Hepatocyte (in vitro differentiated cells): ENCODE measurements around the gene MEN1.

ENCODE experiments used
- CTCF ChIP-seq: fragments of 200-600 bp; sonication (generic); IDR thresholded peaks from 2 replicates; pipeline ENCODE4 v1.5.1; 2016; ENCODE audit warnings: antibody characterized with exemption, mild to moderate bottlenecking; ENCODE audit not compliant: poor library complexity
- EZH2phosphoT487 ChIP-seq: fragments of 200-600 bp; sonication (generic); IDR thresholded peaks from one replicate; pipeline ENCODE4 v1.6.1; 2018; ENCODE audit warnings: antibody characterized with exemption, mild to moderate bottlenecking, low read depth, moderate library complexity; ENCODE audit not compliant: unreplicated experiment, severe bottlenecking

- TF ChIP-seq CTCF = no peak
- TF ChIP-seq EZH2phosphoT487 = no peak
Measured at GRCh38 chr11:64762277-64762673, 48.1 kb downstream of the MEN1 start.
